OCI-LY1 (cell line): ENCODE data around the gene LALBA.

Experiments
- EZH2 ChIP-seq: fragments of 200-600 bp; sonication (generic), shearing (Covaris generic); IDR thresholded peaks from 2 replicates; pipeline ENCODE4 v1.8.0; 2017; ENCODE audit warnings: borderline replicate concordance, mixed run types, mild to moderate bottlenecking, antibody characterized with exemption, low read length, moderate library complexity, mixed read lengths
- TF ChIP-seq, protein P1 (sequence below): fragments of 200-600 bp; sonication (generic), shearing (Covaris generic); IDR thresholded peaks from 2 replicates; pipeline ENCODE4 v1.5.1; 2017; ENCODE audit warnings: mild to moderate bottlenecking, antibody characterized with exemption, low read length, moderate library complexity, mixed read lengths

DNA sequence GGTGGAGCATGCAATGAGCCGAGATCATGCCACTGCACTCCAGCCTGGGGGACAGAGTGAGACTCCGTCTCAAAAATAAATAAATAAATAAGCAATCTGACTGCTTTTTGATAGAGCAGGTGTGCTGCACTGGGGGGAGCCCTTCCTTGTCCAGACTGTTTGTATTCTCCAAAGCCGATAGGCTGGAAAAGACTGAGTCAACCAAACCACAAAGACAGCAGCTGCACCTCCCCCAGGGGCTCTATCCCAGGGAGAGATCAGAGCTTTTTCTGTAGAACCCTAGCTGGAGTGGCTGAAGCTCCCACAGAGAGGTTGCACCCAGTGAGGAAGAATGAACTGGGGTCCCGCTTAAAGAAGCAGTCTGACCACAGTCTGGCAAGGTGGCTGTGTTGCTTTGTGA is 45.8 kb upstream of the LALBA start:
- TF ChIP-seq, protein P1, sequence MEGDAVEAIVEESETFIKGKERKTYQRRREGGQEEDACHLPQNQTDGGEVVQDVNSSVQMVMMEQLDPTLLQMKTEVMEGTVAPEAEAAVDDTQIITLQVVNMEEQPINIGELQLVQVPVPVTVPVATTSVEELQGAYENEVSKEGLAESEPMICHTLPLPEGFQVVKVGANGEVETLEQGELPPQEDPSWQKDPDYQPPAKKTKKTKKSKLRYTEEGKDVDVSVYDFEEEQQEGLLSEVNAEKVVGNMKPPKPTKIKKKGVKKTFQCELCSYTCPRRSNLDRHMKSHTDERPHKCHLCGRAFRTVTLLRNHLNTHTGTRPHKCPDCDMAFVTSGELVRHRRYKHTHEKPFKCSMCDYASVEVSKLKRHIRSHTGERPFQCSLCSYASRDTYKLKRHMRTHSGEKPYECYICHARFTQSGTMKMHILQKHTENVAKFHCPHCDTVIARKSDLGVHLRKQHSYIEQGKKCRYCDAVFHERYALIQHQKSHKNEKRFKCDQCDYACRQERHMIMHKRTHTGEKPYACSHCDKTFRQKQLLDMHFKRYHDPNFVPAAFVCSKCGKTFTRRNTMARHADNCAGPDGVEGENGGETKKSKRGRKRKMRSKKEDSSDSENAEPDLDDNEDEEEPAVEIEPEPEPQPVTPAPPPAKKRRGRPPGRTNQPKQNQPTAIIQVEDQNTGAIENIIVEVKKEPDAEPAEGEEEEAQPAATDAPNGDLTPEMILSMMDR: no peak
- TF ChIP-seq EZH2: no peak
